Measurements from ENCODE around the gene LEAP2.

DNA sequence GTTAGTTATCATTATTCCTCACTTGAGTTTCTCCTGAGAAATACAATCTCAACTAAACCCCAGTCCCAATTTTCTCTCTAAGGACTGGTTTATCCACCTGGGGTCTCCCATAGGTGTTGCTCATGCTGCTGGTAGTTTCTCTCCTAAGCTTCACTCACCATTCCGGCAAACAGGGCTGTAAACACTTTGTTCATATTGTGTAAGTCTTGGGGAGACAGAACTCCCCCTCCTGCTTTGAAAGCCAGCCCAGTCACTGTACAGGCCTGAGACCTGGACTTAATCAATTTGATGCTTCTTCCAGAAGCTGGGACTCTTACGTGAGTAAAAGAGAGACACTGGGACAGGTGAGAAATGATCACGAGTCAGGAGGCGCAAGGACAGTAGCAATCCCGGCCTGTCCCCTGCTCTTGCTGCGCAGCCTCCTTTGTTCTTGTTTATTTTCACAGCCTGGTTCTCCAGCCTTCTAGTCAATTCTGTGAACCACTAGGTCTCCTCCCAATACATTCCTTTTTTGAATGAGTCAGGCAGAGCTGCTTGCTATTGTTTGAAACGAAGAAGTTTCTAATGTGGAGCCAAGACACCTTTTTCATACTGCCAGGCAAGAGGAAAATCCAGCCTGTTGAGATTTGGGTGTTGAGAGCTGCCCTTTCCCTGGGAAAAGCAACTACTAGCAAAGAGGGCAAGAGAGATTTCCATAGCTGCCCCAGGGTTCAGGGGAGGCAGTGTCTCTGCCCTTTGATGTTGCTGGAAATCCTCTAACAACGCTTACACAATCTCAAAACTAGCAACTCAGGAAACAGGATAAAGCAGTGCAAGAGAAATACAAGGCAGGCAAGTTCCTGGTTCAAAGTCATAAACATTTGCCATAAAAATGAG is 33.8 kb upstream of the LEAP2 start:
- no peak for TF ChIP-seq POLR2A (IDR thresholded peaks at IDR 0.05; ENCODE audit: extremely low read depth, insufficient read length)
- TF ChIP-seq, protein P1, sequence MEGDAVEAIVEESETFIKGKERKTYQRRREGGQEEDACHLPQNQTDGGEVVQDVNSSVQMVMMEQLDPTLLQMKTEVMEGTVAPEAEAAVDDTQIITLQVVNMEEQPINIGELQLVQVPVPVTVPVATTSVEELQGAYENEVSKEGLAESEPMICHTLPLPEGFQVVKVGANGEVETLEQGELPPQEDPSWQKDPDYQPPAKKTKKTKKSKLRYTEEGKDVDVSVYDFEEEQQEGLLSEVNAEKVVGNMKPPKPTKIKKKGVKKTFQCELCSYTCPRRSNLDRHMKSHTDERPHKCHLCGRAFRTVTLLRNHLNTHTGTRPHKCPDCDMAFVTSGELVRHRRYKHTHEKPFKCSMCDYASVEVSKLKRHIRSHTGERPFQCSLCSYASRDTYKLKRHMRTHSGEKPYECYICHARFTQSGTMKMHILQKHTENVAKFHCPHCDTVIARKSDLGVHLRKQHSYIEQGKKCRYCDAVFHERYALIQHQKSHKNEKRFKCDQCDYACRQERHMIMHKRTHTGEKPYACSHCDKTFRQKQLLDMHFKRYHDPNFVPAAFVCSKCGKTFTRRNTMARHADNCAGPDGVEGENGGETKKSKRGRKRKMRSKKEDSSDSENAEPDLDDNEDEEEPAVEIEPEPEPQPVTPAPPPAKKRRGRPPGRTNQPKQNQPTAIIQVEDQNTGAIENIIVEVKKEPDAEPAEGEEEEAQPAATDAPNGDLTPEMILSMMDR (IDR thresholded peaks at IDR 0.05; ENCODE audit: low read depth, low read length), result no peak
